Activated B cell treated with CpG ODN at 0.5 μM for 24 hours (primary cell): ENCODE results near the gene PCNX1. TPM values are rescaled to one million over a fixed set of nuclear protein-coding genes. Genes with fewer than 3 reads are reported as not detected.

Source experiments
- ATAC-seq: fragments of 200-7000 bp; cut with Tn5 transposase; one replicate; pipeline ENCODE4 v1.10.0; 2021; ENCODE audit warnings: low read depth, mild to moderate bottlenecking, moderate library complexity
- CTCF ChIA-PET: fragments of 350-600 bp; sonication (Branson Sonifier 250); formaldehyde crosslinking; loops from one replicate; lab custom pipeline; 2021; ENCODE audit warnings: antibody characterized with exemption; lab: Charles Lee
- POLR2A ChIA-PET: fragments of 350-600 bp; sonication (Branson Sonifier 250); formaldehyde crosslinking; loops from one replicate; lab custom pipeline; 2021; ENCODE audit warnings: antibody characterized with exemption; lab: Charles Lee
- DNase-seq: peaks from one replicate; pipeline ENCODE4 v3.0.0; 2022
- H3K27ac Mint-ChIP-seq: one replicate; pipeline ENCODE4 v1.8.0; 2020; ENCODE audit warnings: mixed read lengths
- H3K27me3 Mint-ChIP-seq: one replicate; pipeline ENCODE4 v1.8.0; 2021; ENCODE audit warnings: mixed read lengths
- H3K36me3 Mint-ChIP-seq: one replicate; pipeline ENCODE4 v1.8.0; 2021; ENCODE audit warnings: low read depth, mixed read lengths
- H3K4me1 Mint-ChIP-seq: one replicate; pipeline ENCODE4 v1.8.0; 2021; ENCODE audit warnings: mixed read lengths
- H3K4me3 Mint-ChIP-seq: one replicate; pipeline ENCODE4 v1.8.0; 2020; ENCODE audit warnings: mild to moderate bottlenecking, mixed read lengths
- H3K9me3 Mint-ChIP-seq: one replicate; pipeline ENCODE4 v1.8.0; 2020; ENCODE audit warnings: mixed read lengths
- intact Hi-C: fragments of 100-400 bp; cut with micrococcal nuclease; formaldehyde crosslinking; loops from one replicate; pipeline ENCODE4 v1.15.1; 2024
- total RNA-seq: library from RNA; stranded (reverse); gene quantifications from 2 replicates; pipeline ENCODE4 v1.2.3, GENCODE V29; 2022
- TF ChIP-seq, protein P1 (sequence below): fragments of 200-600 bp; IDR thresholded peaks from one replicate; pipeline ENCODE4 v1.8.0; 2022; ENCODE audit warnings: antibody characterized with exemption, mild to moderate bottlenecking

Gene PCNX1
- total RNA-seq, 1 donor from 2014 or later, result 64.7 TPM

DNA sequence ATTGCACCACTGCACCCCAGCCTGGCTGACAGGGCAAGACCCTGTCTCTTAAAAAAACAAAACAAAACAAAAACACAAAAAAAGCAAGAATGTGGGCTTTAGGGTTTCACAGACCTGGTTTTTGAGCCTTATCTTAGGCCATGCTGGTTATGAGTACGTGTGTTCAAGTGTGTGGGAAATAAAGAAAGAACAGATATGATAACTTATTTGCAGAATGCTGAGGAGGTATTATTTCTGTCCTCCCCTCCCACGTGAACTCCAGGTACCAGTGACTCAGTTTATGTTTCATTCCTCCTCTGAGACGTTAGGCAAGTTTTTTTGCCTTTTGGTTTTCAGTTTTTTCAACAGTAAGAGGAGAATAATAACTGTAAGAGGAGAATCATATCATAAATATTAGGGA, 49.3 kb downstream of the PCNX1 start:
- no peak for DNase-seq
- ChIA-PET CTCF (interaction anchor here (1.7 to 5.0 kb wide), 3 partner anchors 51 to 139 kb away, joined by 10 to 48 read pairs (median 27); partner anchors contain the start of gene PCNX1), POLR2A (no interaction called here)
- no peaks in the 10 kb centered on the region for H3K27me3 Mint-ChIP-seq
- TF ChIP-seq, protein P1, sequence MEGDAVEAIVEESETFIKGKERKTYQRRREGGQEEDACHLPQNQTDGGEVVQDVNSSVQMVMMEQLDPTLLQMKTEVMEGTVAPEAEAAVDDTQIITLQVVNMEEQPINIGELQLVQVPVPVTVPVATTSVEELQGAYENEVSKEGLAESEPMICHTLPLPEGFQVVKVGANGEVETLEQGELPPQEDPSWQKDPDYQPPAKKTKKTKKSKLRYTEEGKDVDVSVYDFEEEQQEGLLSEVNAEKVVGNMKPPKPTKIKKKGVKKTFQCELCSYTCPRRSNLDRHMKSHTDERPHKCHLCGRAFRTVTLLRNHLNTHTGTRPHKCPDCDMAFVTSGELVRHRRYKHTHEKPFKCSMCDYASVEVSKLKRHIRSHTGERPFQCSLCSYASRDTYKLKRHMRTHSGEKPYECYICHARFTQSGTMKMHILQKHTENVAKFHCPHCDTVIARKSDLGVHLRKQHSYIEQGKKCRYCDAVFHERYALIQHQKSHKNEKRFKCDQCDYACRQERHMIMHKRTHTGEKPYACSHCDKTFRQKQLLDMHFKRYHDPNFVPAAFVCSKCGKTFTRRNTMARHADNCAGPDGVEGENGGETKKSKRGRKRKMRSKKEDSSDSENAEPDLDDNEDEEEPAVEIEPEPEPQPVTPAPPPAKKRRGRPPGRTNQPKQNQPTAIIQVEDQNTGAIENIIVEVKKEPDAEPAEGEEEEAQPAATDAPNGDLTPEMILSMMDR, result no peak
- no peak overlapping the region for H3K4me3 Mint-ChIP-seq
- no peak for ATAC-seq
- H3K36me3 Mint-ChIP-seq, result peaks cover 27% of the 10 kb centered on the region
- H3K9me3 Mint-ChIP-seq, result no peaks in the 10 kb centered on the region
- H3K27ac Mint-ChIP-seq, result no peak overlapping the region
- intact Hi-C loops, result loop anchor here (1.0 to 5.0 kb wide), 3 partner anchors 34 to 139 kb away; partner anchors contain the start of gene PCNX1
- peaks cover 3% of the 10 kb centered on the region for H3K4me1 Mint-ChIP-seq

DNA sequence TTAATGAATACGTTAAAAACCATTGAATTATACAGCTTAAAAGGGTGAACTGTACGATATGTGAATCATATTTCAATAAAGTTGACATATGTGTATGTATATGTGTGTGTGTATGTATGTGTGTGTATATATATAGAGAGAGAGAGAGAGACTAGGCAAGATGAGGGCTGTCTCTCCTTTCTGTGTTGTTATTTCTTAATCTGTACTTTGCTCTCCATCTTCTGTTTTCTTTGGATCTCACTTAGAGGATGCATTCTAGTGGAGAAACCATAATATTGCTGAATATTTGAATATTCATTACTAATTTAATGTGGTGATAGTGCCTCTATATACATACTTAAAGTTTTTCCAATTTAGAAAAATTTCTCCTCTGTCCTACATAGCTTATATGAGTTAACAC, 50.5 kb downstream of the PCNX1 start:
- ATAC-seq, result no peak
- ChIA-PET POLR2A (no interaction called here), CTCF (interaction anchor here (1.2 to 1.7 kb wide), 3 partner anchors 15 to 139 kb away, joined by 4 to 10 read pairs (median 6); partner anchors contain the start of gene PCNX1)
- H3K9me3 Mint-ChIP-seq, result no peaks in the 10 kb centered on the region
- H3K4me1 Mint-ChIP-seq, result peaks cover 3% of the 10 kb centered on the region
- DNase-seq, result no peak
- no peak overlapping the region for H3K27ac Mint-ChIP-seq
- no peaks in the 10 kb centered on the region for H3K27me3 Mint-ChIP-seq
- H3K36me3 Mint-ChIP-seq, result peaks cover 29% of the 10 kb centered on the region
- TF ChIP-seq, protein P1, result no peak
- no peak overlapping the region for H3K4me3 Mint-ChIP-seq
- intact Hi-C loops, result loop anchor here (5.0 kb wide), 1 partner anchor 35 kb away; no protein-coding TSS in a partner anchor

DNA sequence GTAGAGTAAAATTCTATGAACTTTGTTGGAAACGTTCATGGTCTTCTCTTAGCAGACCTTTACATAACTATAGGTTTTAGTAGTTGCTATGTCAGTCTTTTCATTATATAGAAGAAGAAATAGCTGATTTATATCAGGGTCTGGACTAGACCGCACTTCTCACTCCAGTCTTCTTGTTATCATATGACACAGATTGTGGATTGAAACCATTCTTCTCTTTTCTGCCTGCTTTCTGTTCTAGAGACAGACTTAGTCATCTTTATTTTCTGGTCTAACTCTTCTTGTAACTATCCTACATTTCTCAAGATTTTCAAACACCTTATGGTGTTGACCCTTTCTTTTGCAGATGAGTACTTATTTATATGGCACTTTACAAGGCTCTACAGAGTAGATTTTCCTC, 55.7 kb downstream of the PCNX1 start:
- H3K27me3 Mint-ChIP-seq, result no peaks in the 10 kb centered on the region
- no peak overlapping the region for H3K27ac Mint-ChIP-seq
- intact Hi-C loops, result no loop called here
- no peaks in the 10 kb centered on the region for H3K9me3 Mint-ChIP-seq
- peaks cover 38% of the 10 kb centered on the region for H3K36me3 Mint-ChIP-seq
- ATAC-seq (no peak), DNase-seq (no peak)
- H3K4me3 Mint-ChIP-seq, result no peak overlapping the region
- H3K4me1 Mint-ChIP-seq, result no peaks in the 10 kb centered on the region
- ChIA-PET POLR2A (no interaction called here), CTCF (no interaction called here)
- TF ChIP-seq, protein P1, result no peak

DNA sequence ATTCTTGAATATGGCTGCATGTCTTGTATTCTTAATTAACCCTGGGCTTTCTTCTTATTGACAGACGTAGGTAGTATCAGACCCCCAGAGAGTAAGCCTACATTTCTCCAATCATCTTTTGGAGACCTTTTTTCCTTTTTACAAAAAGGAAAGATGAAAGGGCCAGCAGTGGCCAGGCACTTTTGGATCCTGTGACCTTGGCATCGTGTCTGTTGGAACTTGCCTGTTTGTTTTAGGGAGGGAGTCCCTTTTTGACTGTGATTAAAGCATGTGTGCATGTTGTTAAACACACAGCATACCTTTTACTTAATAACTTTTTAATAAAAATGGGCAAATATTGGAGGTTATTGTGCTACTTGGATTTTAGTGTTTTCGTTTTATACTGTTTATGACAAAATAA, 57.2 kb downstream of the PCNX1 start:
- no peak for DNase-seq
- no peaks in the 10 kb centered on the region for H3K27me3 Mint-ChIP-seq
- intact Hi-C loops, result no loop called here
- CTCF ChIA-PET, result no interaction called here
- H3K4me1 Mint-ChIP-seq, result no peaks in the 10 kb centered on the region
- POLR2A ChIA-PET, result no interaction called here
- H3K27ac Mint-ChIP-seq, result no peak overlapping the region
- no peak for ATAC-seq
- no peaks in the 10 kb centered on the region for H3K9me3 Mint-ChIP-seq
- H3K36me3 Mint-ChIP-seq, result peaks cover 50% of the 10 kb centered on the region
- H3K4me3 Mint-ChIP-seq, result no peak overlapping the region
- TF ChIP-seq, protein P1, result no peak

DNA sequence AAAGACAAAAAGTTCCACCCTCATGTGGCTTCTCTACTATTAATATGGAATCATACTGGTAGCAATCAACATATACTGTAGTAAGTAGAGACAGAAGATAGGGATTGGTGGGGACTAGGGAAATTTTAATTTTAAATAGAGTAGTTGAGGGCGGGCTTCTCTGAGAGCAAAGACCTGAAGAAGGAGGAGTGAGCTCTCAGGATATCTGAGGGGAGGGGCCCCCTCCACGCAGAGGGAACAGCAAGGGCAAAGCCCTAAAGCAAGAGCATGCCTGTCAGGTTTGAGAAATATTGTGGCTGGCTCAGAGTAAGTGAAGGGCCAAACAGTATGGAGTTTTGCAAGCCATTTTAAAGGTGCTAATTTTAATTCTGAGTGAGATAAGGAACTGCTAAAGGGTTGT, 64.3 kb downstream of the PCNX1 start:
- Mint-ChIP-seq H3K4me3 (no peak overlapping the region), H3K9me3 (no peaks in the 10 kb centered on the region), H3K27ac (no peak overlapping the region), H3K4me1 (peaks cover 5% of the 10 kb centered on the region), H3K36me3 (peaks cover 48% of the 10 kb centered on the region), H3K27me3 (no peaks in the 10 kb centered on the region)
- CTCF ChIA-PET, result interaction anchor here (1.0 to 3.8 kb wide), 2 partner anchors 67 to 153 kb away, joined by 3 to 39 read pairs; no protein-coding TSS in a partner anchor
- TF ChIP-seq, protein P1, result no peak
- intact Hi-C loops, result no loop called here
- no peak for DNase-seq
- no peak for ATAC-seq
- POLR2A ChIA-PET, result interaction anchor here (2.4 kb wide), 1 partner anchor 65 kb away, joined by 8 read pairs; the partner anchor contains the start of gene PCNX1
